Aorta (tissue), 5 donors: Measurements from ENCODE around the gene MIA2. TPM values are rescaled to one million over a fixed set of nuclear protein-coding genes. Genes with fewer than 3 reads are reported as not detected.
A peak's percentile ranks its signal among the peaks of the same experiment; 100 is the strongest.

Source experiments
- ATAC-seq: fragments of 200-7000 bp; cut with Tn5 transposase; one replicate; pipeline ENCODE4 v1.9.1; 2022; ENCODE audit warnings: moderate library complexity; ENCODE audit not compliant: low FRiP score
- DNase-seq, 2 donors: peaks; one replicate each; pipeline ENCODE4 v3.0.0-alpha.2; 2020
- H3K27ac ChIP-seq, 2 donors: one replicate each; pipeline ENCODE4 v1.5.1; 2013; ENCODE audit warnings: low read length in 2 of 2, mild to moderate bottlenecking in 2 of 2, moderate library complexity in 2 of 2, control low read depth in 1 of 2, inconsistent platforms in 1 of 2, low read depth in 1 of 2
- H3K27me3 ChIP-seq, 2 donors: one replicate each; pipeline ENCODE4 v1.6.1; 2013; ENCODE audit warnings: control low read depth in 1 of 2, low read length in 1 of 2, mild to moderate bottlenecking in 1 of 2, moderate library complexity in 1 of 2; ENCODE audit not compliant: insufficient read depth in 2 of 2, control insufficient read depth in 1 of 2
- H3K36me3 ChIP-seq, 2 donors: one replicate each; pipeline ENCODE4 v1.6.1; 2013; ENCODE audit warnings: control low read depth in 1 of 2, low read length in 1 of 2, mild to moderate bottlenecking in 1 of 2; ENCODE audit not compliant: insufficient read depth in 2 of 2, control insufficient read depth in 1 of 2
- H3K4me1 ChIP-seq, 2 donors: one replicate each; pipeline ENCODE4 v1.6.1; 2013; ENCODE audit warnings: low read length in 2 of 2, control low read depth in 1 of 2, mild to moderate bottlenecking in 1 of 2, moderate library complexity in 1 of 2; ENCODE audit not compliant: insufficient read depth in 2 of 2, control insufficient read depth in 1 of 2
- H3K4me3 ChIP-seq, 2 donors: one replicate each; pipeline ENCODE4 v1.5.1; 2013; ENCODE audit warnings: low read length in 2 of 2, control low read depth in 1 of 2, mild to moderate bottlenecking in 1 of 2
- H3K9me3 ChIP-seq: one replicate; pipeline ENCODE4 v1.6.1; 2013; ENCODE audit warnings: mild to moderate bottlenecking, low read length; ENCODE audit not compliant: control insufficient read depth
- WGBS, 2 donors: extraction: QIAGEN DNeasy Blood & Tissue Kit; methylation state at CpG; one replicate each; pipeline ENCODE4 v1.1.7; 2013; 5-methylcytosine and 5-hydroxymethylcytosine counted together
- intact Hi-C, 2 donors: fragments of 100-400 bp; cut with DNase I; formaldehyde crosslinking; loops; one replicate each; pipeline versions ENCODE4 v1.14.2 to v1.15.0; 2022
- polyA plus RNA-seq, 2 donors: library from polyadenylated mRNA; stranded (reverse); fragments of 200-250 nt; gene quantifications; one replicate each; pipeline ENCODE4 v1.2.3, GENCODE V29; 2013
- total RNA-seq, 2 donors: library from RNA; stranded (reverse); fragmentation: NEBNext Ultra II Directional; extraction: Animal tissue kit (Norgen Biotek cat#: 25700); gene quantifications; one replicate each; pipeline ENCODE4 v1.2.1, GENCODE V29; 2021
- donor health status: healthy with polysubstance abuse.
- donor health status: Bipolar disorder and iron deficiency.
- donor health status: DM: no; HTN: no; CAD: no.
- donor health status: DM: no; HTN: no; CAD: no.
- donor health status: DM: yes; HTN: yes; CAD: no.

The MIA2 gene
- total and polyA plus RNA-seq, 4 donors, result 13.5 to 26.7 (median 19.7) TPM

DNA sequence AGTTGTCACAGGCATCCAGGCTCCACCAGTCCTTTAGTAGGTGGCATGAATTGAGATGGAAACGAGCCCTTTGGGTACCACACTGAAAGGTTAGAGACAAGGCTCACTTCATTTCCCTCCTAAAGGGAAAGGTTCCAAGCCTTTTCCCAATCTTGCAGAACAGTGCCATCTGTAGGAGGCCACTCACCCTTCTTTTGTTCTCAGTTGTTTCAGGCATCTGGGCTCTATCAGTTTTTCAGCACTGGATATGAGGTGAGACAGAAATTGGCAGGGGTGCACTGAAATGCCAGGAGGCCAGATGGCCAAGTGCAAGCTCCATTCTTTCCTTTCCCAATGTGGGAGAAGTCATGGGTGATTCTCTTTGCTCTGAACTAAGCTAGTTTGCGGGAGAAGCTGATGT is 183.3 kb downstream of the MIA2 start:
- intact Hi-C loops, result no loop called here
- no peak for ATAC-seq

DNA sequence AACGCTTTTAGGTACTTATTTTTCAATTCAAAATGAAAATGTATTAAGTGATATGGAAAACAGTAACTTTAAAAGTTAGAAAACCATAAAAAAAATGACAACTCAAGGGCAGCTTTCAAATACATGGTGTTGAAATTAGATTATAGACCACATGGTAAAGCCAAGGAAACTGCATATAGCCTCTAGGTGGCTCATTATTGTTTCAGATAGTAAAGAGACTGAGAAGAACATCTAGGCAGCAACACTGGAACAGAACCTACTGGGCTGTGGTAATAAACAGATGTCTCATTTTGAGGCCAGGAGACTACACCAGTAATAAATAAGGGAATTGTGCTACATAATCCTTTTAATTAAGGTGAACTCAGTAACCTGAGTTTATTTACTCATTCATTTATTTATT is 185.6 kb downstream of the MIA2 start:
- 89 to 95% methylated on average over 1 of the region's 1 CpG for WGBS, 2 donors
- H3K27ac ChIP-seq, result no peak overlapping the region
- no peak for DNase-seq
- intact Hi-C loops, result no loop called here
- H3K9me3 ChIP-seq, result peaks cover 3% of the 10 kb centered on the region
- peaks cover 0 to 6% of the 10 kb centered on the region in 2 donors for H3K4me1 ChIP-seq
- H3K27me3 ChIP-seq, result no peaks in the 10 kb centered on the region
- no peak overlapping the region for H3K4me3 ChIP-seq
- H3K36me3 ChIP-seq, result peaks cover 0 to 4% of the 10 kb centered on the region in 2 donors
- no peak for ATAC-seq

More for the DNA sequence above, 183.3 kb downstream of the MIA2 start:
- DNase-seq, result no peak
- peaks cover 3% of the 10 kb centered on the region for H3K9me3 ChIP-seq
- WGBS, 2 donors, result 97 to 98% methylated on average over 2 of the region's 2 CpGs
- no peak overlapping the region for H3K27ac ChIP-seq
- peaks cover 0 to 4% of the 10 kb centered on the region in 2 donors for H3K4me1 ChIP-seq
- H3K4me3 ChIP-seq, result no peak overlapping the region
- H3K27me3 ChIP-seq, result no peaks in the 10 kb centered on the region
- peaks cover 0 to 4% of the 10 kb centered on the region in 2 donors for H3K36me3 ChIP-seq

DNA sequence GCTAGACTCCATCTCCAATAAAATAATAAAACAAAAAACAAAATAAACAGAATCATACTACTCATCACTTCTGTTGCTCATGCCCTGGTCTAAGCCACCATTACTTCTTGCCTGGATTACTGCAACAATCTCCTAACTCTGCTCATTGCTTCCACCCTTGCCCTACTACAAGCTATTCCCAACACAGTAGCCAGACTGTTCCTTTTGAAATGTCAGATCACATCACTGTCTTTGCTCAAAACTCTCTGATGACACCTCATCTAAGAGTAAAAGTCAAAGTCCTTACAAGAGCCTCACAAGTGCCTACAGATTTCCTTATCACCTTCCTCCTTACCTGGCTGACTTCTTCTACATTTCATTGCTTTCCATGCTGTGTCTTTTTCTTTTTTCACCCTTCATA is 188.5 kb downstream of the MIA2 start:
- no peaks in the 10 kb centered on the region for H3K36me3 ChIP-seq
- intact Hi-C loops, result loop anchor here in 1 of 2 donors (10.0 kb wide), 1 partner anchor 47 kb away; no protein-coding TSS in a partner anchor

GRCh38 chr14:39423793-39424192 is 190.1 kb downstream of the MIA2 start:
- H3K9me3 ChIP-seq, result no peaks in the 10 kb centered on the region
- H3K36me3 ChIP-seq, result no peaks in the 10 kb centered on the region
- H3K27ac ChIP-seq, result no peak overlapping the region
- intact Hi-C loops, result loop anchor here in 1 of 2 donors (10.0 kb wide), 1 partner anchor 49 kb away; no protein-coding TSS in a partner anchor
- no peak overlapping the region for H3K4me3 ChIP-seq
- peaks cover 3 to 5% of the 10 kb centered on the region in 2 donors for H3K4me1 ChIP-seq
- DNase-seq (no peak), ATAC-seq (no peak)
- H3K27me3 ChIP-seq, result no peaks in the 10 kb centered on the region
- WGBS, 2 donors, result 58 to 59% methylated on average over 3 of the region's 3 CpGs

More for the DNA sequence above, 188.5 kb downstream of the MIA2 start:
- DNase-seq, result no peak
- ATAC-seq, result no peak
- Histone ChIP-seq H3K27ac (no peak overlapping the region), H3K27me3 (no peaks in the 10 kb centered on the region), H3K4me3 (no peak overlapping the region), H3K9me3 (no peaks in the 10 kb centered on the region), H3K4me1 (peaks cover 3 to 4% of the 10 kb centered on the region in 2 donors)

GRCh38 chr14:39425947-39426346 is 192.2 kb downstream of the MIA2 start:
- ATAC-seq, result no peak

DNA sequence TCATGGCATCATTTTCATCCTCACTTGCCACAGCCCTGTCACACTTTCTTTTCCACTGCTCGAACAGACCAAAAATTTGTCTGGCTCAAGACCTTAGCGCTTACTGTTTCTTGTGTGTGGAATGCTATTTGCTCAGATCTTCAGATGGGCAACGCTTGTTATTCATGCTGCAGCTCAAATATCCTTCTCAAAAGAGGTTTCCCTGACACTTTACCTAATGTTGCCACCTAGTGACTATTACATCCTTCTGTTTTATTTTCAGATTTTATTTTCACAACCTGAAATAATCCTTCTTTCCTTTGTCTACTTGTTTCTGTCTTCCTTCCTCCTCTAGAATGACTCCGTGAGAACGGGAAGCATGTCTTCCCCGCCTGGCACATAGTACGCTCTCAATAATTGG is 192.9 kb downstream of the MIA2 start:
- Histone ChIP-seq H3K27ac (no peak overlapping the region), H3K4me1 (peaks cover 5 to 14% of the 10 kb centered on the region in 2 donors), H3K9me3 (no peaks in the 10 kb centered on the region), H3K4me3 (no peak overlapping the region), H3K27me3 (no peaks in the 10 kb centered on the region), H3K36me3 (no peaks in the 10 kb centered on the region)
- 45 to 51% methylated on average over 7 of the region's 7 CpGs for whole genome bisulfite sequencing, 2 donors
- DNase-seq, result no peak
- intact Hi-C loops, result loop anchor here in 1 of 2 donors (10.0 kb wide), 1 partner anchor 52 kb away; no protein-coding TSS in a partner anchor
- ATAC-seq, result no peak

More at GRCh38 chr14:39425947-39426346, 192.2 kb downstream of the MIA2 start:
- 69 to 77% methylated on average over 3 of the region's 3 CpGs for WGBS, 2 donors
- intact Hi-C loops, result loop anchor here in 1 of 2 donors (10.0 kb wide), 1 partner anchor 51 kb away; no protein-coding TSS in a partner anchor
- Histone ChIP-seq H3K27me3 (no peaks in the 10 kb centered on the region), H3K36me3 (no peaks in the 10 kb centered on the region), H3K4me1 (peaks cover 5 to 14% of the 10 kb centered on the region in 2 donors), H3K27ac (no peak overlapping the region), H3K9me3 (no peaks in the 10 kb centered on the region), H3K4me3 (no peak overlapping the region)
- DNase-seq, result no peak

DNA sequence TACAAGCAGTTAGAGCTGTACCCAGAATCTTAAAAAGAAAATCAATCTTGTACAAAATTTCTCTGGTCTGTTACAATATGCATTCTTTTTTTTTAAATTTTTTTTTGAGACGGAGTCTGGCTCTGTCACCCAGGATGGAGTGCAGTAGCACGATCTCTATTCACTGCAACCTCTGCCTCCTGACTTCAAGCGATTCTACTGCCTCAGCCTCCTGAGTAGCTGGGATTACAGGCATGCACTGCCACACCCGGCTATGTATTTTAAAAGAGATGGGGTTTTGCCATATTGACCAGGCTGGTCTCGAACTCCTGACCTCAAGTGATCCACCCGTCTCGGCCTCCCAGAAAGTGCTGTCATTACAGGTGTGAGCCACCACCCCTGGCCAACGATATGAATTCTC is 194.4 kb downstream of the MIA2 start:
- Histone ChIP-seq H3K9me3 (no peaks in the 10 kb centered on the region), H3K27me3 (no peaks in the 10 kb centered on the region), H3K4me1 (peaks cover 2 to 14% of the 10 kb centered on the region in 2 donors), H3K27ac (no peak overlapping the region), H3K4me3 (no peak overlapping the region), H3K36me3 (no peaks in the 10 kb centered on the region)
- intact Hi-C loops, result loop anchor here in 1 of 2 donors (10.0 kb wide), 1 partner anchor 53 kb away; no protein-coding TSS in a partner anchor
- DNase-seq (no peak), ATAC-seq (no peak)
- WGBS, 2 donors, result 89 to 90% methylated on average over 8 of the region's 8 CpGs

DNA sequence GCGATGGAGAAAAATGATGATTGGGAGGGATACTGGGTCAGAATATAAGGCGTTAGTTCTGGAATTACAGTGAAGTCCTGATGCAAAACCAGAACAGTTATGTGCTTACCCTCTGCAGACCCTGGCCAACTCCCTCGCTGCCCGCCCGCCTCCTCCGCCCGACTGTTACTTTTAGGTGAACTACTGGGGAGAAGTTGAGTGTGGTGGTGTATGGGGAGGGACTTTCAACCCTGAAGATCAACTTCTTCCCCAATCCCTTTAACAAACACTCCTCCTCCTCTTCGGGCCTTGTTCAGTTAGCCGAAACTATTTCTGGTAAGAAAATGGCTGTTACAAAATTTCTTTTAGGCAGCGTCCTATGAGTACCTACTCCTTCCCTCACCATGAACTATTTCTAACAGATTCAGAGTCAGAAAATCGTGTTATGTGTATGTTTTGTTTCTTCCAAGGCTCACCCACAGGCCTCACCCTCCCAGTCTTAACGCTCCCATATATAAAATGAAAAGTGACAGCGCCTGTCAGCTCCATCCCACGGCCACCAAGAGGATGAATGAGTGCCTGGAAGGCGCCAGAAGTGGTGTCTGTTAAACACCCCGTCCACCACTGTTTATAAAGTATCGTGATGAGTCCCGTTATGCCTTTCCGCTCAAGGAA is 197.2 kb downstream of the MIA2 start:
- Histone ChIP-seq H3K27ac (peak overlapping the region in 1 of 2 donors; percentile 100), H3K9me3 (no peaks in the 10 kb centered on the region), H3K27me3 (no peaks in the 10 kb centered on the region), H3K36me3 (no peaks in the 10 kb centered on the region), H3K4me3 (peak overlapping the region; percentile 96 to 97), H3K4me1 (peaks cover 2 to 11% of the 10 kb centered on the region in 2 donors)
- no peak for ATAC-seq
- 1% methylated on average over 19 of the region's 19 CpGs for WGBS, 2 donors
- peak in 1 of 2 donors; percentile 49 for DNase-seq
- intact Hi-C loops, result loop anchor here (5.0 to 10.0 kb wide), 4 partner anchors 166 to 326 kb away; partner anchors contain the start of genes PNN (in 1 of the 2), SEC23A (in 1 of the 2) and TRAPPC6B (in 1 of the 2)
